Vagina (tissue), 2 donors: ENCODE results near the gene DAGLA. TPM values are rescaled to one million over a fixed set of nuclear protein-coding genes. Genes with fewer than 3 reads are reported as not detected.

Experiments used
- DNase-seq, 2 donors: peaks; one replicate each; pipeline ENCODE4 v3.0.0-alpha.2; 2017; ENCODE audit errors: extremely low spot score in 2 of 2
- H3K27ac ChIP-seq: fragments of 200-600 bp; sonication (generic); one replicate; pipeline ENCODE4 v1.5.1; 2019
- H3K27me3 ChIP-seq: fragments of 200-600 bp; sonication (generic); one replicate; pipeline ENCODE4 v1.5.1; 2019
- H3K36me3 ChIP-seq, 2 donors: fragments of 200-600 bp; sonication (generic); one replicate each; pipeline ENCODE4 v1.5.1; 2017 to 2019
- H3K4me1 ChIP-seq: fragments of 200-600 bp; sonication (generic); one replicate; pipeline ENCODE4 v1.5.1; 2019
- H3K4me3 ChIP-seq, 2 donors: fragments of 200-600 bp; sonication (generic); 1 replicate in 1 of 2; 2 replicates in 1 of 2; pipeline ENCODE4 v1.5.1; 2016 to 2019
- H3K9me3 ChIP-seq: fragments of 200-600 bp; sonication (generic); one replicate; pipeline ENCODE4 v1.5.1; 2019
- POLR2A ChIP-seq, 2 donors: fragments of 450-650 bp; IDR thresholded peaks; one replicate each; pipeline ENCODE4 v1.6.1; 2017; ENCODE audit warnings: antibody characterized with exemption in 2 of 2, mild to moderate bottlenecking in 2 of 2, moderate library complexity in 2 of 2
- POLR2AphosphoS5 ChIP-seq, 2 donors: sonication (generic); formaldehyde crosslinking; IDR thresholded peaks; one replicate each; pipeline ENCODE4 v1.9.0; 2017; ENCODE audit warnings: antibody characterized with exemption in 2 of 2, mild to moderate bottlenecking in 2 of 2, low read depth in 1 of 2; ENCODE audit not compliant: insufficient read depth in 1 of 2
- intact Hi-C: fragments of 100-400 bp; cut with DNase I; formaldehyde crosslinking; loops from one replicate; pipeline ENCODE4 v1.15.1; 2023
- total RNA-seq: library from RNA; depleted of rRNA; stranded (reverse); fragments of >200 nt; gene quantifications from one replicate; pipeline ENCODE4 v1.2.3, GENCODE V29; 2016
- TF ChIP-seq, protein P1 (sequence below), 3 experiments: fragments of 450-650 bp in 2 of 3; fragments of 200-600 bp in 1 of 3; sonication (generic) in 1 of 3; IDR thresholded peaks; one replicate each; pipeline ENCODE4 v1.5.1; 2017 to 2019; ENCODE audit warnings: antibody characterized with exemption in 3 of 3, mild to moderate bottlenecking in 2 of 3, moderate library complexity in 2 of 3

Gene DAGLA
- total RNA-seq, 1 donor from 2014 or later: 1.5 TPM

DNA sequence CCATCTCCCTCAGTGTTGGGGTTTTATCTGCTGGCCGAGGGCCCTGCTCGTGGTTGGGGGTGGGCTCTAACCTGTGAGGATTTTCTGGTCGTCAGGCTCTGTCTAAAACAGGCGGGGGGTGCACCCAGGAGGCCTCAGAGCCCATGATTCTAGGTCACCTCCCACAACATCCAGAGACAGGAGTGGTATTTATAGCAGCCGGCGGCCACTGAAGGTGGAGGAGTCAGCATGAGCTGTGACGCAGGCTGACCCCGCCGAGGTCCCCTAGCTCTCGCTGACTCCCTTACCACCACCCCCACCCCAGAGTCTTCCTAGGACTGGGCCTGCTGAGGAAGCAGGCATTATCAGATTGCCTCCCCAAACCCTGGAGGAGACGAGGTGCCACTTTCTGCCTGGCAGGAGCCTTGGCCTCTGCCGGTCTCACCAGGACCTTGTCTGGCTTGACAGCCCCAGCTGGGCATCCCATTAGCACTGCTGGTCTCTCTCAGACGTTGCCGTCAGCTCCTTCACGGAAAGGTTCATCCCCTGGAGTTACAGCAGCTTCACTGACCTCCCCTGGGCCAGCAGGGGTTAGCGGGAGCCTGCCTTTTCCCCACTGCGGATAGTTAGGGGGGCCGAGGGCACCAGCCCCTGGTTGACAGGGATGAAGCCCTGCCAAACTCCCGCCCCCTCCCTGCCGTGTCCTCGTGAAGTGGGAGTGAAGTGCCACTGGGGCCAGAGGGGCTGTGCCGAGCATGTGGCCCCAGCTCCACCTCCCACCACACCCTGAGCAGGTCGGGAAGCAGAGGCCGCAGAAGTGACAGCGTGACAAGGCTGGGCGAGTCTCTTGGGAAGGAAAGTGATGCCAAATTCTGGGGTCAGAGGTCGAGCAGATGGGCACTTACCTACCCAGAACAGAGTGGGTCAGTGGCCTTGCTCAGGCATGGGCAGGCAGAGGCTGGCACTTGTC is 26.5 kb downstream of the DAGLA start:
- no peak overlapping the region for H3K27ac ChIP-seq
- H3K4me1 ChIP-seq: no peaks in the 10 kb centered on the region
- H3K27me3 ChIP-seq: no peaks in the 10 kb centered on the region
- H3K36me3 ChIP-seq: no peaks in the 10 kb centered on the region
- no peaks in the 10 kb centered on the region for H3K9me3 ChIP-seq
- intact Hi-C loops: no loop called here
- no peak for TF ChIP-seq POLR2AphosphoS5 (IDR thresholded peaks at IDR 0.05; ENCODE audit: insufficient read depth in 1 of 2, low read depth in 1 of 2)
- TF ChIP-seq, protein P1, sequence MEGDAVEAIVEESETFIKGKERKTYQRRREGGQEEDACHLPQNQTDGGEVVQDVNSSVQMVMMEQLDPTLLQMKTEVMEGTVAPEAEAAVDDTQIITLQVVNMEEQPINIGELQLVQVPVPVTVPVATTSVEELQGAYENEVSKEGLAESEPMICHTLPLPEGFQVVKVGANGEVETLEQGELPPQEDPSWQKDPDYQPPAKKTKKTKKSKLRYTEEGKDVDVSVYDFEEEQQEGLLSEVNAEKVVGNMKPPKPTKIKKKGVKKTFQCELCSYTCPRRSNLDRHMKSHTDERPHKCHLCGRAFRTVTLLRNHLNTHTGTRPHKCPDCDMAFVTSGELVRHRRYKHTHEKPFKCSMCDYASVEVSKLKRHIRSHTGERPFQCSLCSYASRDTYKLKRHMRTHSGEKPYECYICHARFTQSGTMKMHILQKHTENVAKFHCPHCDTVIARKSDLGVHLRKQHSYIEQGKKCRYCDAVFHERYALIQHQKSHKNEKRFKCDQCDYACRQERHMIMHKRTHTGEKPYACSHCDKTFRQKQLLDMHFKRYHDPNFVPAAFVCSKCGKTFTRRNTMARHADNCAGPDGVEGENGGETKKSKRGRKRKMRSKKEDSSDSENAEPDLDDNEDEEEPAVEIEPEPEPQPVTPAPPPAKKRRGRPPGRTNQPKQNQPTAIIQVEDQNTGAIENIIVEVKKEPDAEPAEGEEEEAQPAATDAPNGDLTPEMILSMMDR (IDR thresholded peaks at IDR 0.05): no peak
- no peak for TF ChIP-seq POLR2A (IDR thresholded peaks at IDR 0.05)
- DNase-seq: no peak
- no peak overlapping the region for H3K4me3 ChIP-seq

DNA sequence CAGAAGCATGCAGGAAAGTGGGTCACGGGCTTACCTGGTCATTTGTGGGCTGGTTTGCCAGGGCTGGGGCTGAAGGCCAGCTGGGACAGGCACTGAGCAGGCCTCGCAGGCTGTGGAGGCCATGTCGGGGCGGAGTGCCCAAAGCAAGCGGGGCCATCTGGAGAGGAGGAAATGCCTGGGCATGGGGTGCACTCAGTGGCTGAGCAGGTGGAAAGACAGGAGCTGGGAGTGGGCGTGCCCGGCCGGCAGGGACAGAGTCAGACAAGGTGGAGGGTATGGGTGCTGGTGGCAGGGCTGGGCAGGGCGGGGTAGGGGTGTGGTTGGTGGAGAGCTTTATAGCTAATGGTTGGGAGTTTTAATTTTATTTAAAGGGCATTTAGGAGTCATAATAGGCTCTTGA is 27.4 kb downstream of the DAGLA start:
- no peaks in the 10 kb centered on the region for H3K36me3 ChIP-seq
- TF ChIP-seq POLR2A (IDR thresholded peaks at IDR 0.05): no peak
- no peak for TF ChIP-seq POLR2AphosphoS5 (IDR thresholded peaks at IDR 0.05; ENCODE audit: insufficient read depth in 1 of 2, low read depth in 1 of 2)
- H3K4me3 ChIP-seq: no peak overlapping the region
- H3K27me3 ChIP-seq: no peaks in the 10 kb centered on the region
- no peak for DNase-seq
- intact Hi-C loops: no loop called here
- H3K9me3 ChIP-seq: no peaks in the 10 kb centered on the region
- no peak overlapping the region for H3K27ac ChIP-seq
- no peaks in the 10 kb centered on the region for H3K4me1 ChIP-seq

DNA sequence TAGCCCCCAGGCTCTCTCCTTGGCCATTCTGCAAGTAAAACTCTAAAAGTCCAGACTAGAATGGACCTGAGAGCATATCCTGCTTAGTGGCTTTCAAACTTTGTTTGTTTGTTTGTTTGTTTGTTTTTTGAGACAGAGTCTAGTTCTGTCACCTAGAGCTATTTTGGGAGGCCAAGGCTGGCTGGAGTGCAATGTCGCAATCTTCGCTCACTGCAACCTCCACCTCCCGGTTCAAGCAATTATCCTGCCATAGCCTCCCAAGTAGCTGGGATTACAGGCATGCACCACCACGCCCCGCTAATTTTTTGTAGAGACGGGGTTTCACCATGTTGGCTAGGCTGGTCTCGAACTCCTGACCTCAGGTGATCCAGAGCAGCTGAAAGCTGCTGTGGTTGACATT is 28.9 kb downstream of the DAGLA start:
- intact Hi-C loops: no loop called here
- no peaks in the 10 kb centered on the region for H3K9me3 ChIP-seq
- H3K27me3 ChIP-seq: no peaks in the 10 kb centered on the region
- no peak overlapping the region for H3K4me3 ChIP-seq
- no peaks in the 10 kb centered on the region for H3K4me1 ChIP-seq
- no peak for TF ChIP-seq POLR2A (IDR thresholded peaks at IDR 0.05)
- TF ChIP-seq, protein P1 (IDR thresholded peaks at IDR 0.05): no peak
- no peak for TF ChIP-seq POLR2AphosphoS5 (IDR thresholded peaks at IDR 0.05; ENCODE audit: insufficient read depth in 1 of 2, low read depth in 1 of 2)
- no peaks in the 10 kb centered on the region for H3K36me3 ChIP-seq
- no peak for DNase-seq
- no peak overlapping the region for H3K27ac ChIP-seq

DNA sequence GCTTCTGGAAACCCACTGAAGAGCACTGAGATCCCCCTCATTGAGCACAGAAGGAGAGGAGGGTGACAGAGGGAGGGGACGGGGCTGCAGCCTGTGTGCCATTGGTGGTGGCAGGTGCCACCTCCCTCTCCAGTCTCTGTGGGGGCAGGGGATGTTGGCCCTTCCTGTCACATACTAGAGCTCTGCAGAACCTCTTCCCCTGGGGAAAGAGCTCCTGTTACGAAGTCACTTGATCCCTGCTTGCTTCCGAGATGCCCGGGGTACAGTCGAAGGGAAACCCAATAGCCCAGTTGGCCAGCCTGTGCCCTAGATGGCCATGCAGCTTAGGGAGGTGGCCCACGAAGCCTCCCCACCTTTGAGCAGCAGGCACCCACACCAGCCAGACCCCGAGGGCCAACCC is 29.4 kb downstream of the DAGLA start:
- TF ChIP-seq POLR2A (IDR thresholded peaks at IDR 0.05) (no peak), POLR2AphosphoS5 (IDR thresholded peaks at IDR 0.05; ENCODE audit: insufficient read depth in 1 of 2, low read depth in 1 of 2) (no peak)
- TF ChIP-seq, protein P1 (IDR thresholded peaks at IDR 0.05): no peak
- Histone ChIP-seq H3K4me3 (no peak overlapping the region), H3K27ac (no peak overlapping the region), H3K9me3 (no peaks in the 10 kb centered on the region), H3K36me3 (no peaks in the 10 kb centered on the region), H3K27me3 (no peaks in the 10 kb centered on the region), H3K4me1 (no peaks in the 10 kb centered on the region)
- no peak for DNase-seq
- intact Hi-C loops: no loop called here

DNA sequence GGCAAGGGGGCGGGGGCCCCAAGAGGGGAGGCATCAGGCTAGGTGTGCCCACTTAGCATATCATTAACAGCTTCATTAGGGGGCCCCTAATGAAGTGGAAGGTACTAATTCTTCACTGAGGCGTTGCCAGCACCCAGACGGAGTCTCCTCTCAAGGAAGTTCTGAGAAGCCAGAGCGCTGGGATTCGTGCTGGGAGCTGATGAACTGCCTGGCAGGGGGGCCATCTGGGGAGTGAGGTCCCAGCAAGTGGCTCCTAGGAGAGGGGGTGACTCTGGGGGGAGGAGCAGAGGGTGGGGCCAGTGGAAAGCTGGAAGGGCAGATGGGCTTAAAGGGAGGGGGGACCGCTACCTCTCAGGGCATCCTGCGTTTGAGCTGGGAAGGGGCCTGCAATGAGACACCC is 29.8 kb downstream of the DAGLA start:
- intact Hi-C loops: no loop called here
- Histone ChIP-seq H3K4me3 (no peak overlapping the region), H3K27me3 (no peaks in the 10 kb centered on the region), H3K36me3 (no peaks in the 10 kb centered on the region), H3K27ac (no peak overlapping the region), H3K4me1 (no peaks in the 10 kb centered on the region), H3K9me3 (no peaks in the 10 kb centered on the region)
- TF ChIP-seq, protein P1 (IDR thresholded peaks at IDR 0.05): no peak
- no peak for TF ChIP-seq POLR2AphosphoS5 (IDR thresholded peaks at IDR 0.05; ENCODE audit: insufficient read depth in 1 of 2, low read depth in 1 of 2)
- no peak for TF ChIP-seq POLR2A (IDR thresholded peaks at IDR 0.05)
- DNase-seq: no peak
